GM12875 (cell line): ENCODE measurements around the gene ZNFX1.

Experiments
- H3K4me3 ChIP-seq: one replicate; pipeline ENCODE4 v1.5.1; 2011; ENCODE audit warnings: low read depth, low read length, control low read depth
- TF ChIP-seq, protein P1 (sequence below): IDR thresholded peaks from 2 replicates; pipeline ENCODE4 v1.5.1; 2011; ENCODE audit warnings: low read depth, mild to moderate bottlenecking, control low read depth, inconsistent platforms, low read length, moderate library complexity, borderline replicate concordance; ENCODE audit not compliant: insufficient read depth

Gene ZNFX1

DNA sequence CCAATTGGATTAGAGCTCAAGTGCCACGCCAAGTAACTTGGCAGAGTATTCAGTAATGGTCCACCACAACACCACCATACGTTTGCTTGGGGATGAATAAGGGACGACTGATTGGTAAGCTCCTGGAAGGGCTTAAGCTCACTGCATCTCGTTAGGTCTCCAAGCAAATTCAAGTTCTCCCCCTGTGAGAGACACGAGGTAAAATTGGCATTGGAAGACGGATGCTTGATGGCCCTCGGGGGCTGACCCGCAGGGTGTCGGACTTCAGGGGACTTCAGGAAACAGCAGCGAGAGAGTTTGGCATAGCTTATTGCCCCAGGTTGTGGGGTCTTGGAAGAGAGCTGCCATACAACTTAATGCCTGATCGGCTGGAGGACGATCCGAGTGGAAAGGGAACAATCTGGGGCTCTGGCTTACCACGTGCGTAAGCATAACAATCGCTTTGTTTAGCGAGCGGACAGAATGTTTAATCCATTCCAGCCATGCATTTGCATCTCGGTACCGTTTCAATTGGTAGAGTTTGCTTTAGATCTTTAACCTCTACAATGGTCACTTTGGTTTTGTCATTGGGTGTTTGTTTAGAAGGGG, 4.8 kb upstream of the ZNFX1 start:
- TF ChIP-seq, protein P1, sequence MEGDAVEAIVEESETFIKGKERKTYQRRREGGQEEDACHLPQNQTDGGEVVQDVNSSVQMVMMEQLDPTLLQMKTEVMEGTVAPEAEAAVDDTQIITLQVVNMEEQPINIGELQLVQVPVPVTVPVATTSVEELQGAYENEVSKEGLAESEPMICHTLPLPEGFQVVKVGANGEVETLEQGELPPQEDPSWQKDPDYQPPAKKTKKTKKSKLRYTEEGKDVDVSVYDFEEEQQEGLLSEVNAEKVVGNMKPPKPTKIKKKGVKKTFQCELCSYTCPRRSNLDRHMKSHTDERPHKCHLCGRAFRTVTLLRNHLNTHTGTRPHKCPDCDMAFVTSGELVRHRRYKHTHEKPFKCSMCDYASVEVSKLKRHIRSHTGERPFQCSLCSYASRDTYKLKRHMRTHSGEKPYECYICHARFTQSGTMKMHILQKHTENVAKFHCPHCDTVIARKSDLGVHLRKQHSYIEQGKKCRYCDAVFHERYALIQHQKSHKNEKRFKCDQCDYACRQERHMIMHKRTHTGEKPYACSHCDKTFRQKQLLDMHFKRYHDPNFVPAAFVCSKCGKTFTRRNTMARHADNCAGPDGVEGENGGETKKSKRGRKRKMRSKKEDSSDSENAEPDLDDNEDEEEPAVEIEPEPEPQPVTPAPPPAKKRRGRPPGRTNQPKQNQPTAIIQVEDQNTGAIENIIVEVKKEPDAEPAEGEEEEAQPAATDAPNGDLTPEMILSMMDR, result no peak
- H3K4me3 ChIP-seq, result peak overlapping the region; percentile 60

DNA sequence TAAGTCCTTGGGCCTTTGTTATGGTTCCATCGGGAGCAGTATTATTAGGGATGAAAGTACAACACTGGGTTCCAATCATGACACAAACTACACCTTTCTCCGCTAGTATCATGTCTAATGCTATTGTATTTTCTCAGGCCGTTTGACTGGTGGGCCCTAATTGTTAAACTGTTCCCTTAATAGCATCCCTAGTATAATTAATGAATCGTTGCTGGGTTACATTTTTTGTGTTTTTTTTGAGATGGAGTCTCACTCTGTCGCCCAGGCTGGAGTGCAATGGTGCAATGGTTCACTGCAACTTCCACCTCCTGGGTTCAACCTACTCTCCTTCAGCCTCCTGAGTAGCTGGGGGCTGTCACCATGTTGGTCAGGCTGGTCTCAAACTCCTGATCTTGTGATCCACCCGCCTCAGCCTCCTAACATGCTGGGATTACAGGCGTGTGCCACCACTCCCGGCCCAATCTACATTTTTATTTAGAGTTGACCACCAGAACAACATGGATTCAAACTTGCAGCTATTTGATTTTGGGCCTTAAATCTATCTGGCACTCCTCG, 4.1 kb upstream of the ZNFX1 start:
- H3K4me3 ChIP-seq, result peak overlapping the region; percentile 60
- TF ChIP-seq, protein P1, result no peak

DNA sequence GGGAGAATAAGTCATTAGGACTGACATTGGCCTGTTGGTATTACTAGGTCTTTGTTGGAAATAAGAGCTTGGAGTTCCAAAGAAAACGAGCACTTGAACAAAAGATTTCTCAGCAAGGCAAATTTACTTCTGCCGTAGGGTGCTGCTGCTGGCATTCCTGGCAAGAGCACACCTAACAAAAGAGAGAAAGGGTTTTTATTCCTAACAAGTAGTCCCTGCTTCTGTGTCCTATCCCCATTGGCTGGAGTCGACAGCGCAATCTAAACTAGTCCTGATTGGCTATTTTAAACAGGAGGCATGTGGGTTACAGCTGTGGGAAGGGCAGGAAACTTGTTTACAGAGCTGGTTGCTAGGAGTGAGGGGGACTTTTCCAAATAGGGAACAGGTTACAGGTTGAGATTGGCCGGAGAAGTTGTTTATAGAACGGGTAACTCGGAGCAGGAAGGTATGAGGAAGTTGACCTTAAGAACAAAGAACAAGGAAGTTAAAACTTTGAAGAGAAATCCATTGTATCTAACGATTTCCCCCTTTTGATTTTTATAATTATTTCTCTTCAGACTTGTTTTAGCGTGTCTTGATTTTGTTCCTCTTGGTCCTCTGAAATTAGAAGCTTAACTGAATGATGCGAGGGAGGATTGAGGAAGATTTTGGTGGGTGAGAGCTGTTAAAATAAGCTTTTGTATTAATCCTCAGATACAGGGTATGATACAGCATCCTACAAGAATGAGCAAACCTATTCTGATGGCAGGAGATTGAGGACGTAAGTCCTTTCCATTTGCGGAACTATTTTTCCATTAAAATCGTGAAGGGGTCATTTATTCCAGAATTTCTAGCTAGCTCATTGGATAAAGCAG, 3.4 kb upstream of the ZNFX1 start:
- TF ChIP-seq, protein P1, result no peak
- peak overlapping the region; percentile 60 for H3K4me3 ChIP-seq

DNA sequence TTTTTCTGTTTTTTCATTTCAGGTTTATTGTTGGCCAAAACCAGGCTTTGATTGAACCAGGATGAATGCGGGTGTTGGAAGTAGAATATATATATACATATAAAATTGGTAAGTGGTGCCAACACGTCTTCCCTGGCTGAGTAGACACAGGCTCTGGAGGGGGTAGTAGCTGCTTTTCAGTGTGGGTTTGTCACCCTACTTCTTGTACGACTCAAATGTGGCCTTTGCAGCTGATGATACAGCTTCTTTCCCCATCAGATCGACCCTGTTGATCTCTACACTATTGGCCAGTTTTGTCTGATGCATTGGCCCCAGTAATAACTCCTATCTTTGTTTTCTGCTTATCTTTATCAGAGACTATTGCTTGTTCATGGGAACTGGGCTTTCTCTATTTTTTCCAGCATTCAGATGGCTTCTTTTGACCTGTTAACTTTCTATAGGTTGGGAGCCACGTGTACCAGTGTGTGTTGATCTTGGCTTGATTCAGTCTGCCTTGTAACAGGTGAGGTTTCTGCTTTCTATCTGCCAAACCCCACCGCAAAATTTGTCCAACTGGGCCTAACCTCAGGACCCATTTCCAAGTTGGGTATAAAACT, 2.7 kb upstream of the ZNFX1 start:
- H3K4me3 ChIP-seq, result peak overlapping the region; percentile 60
- TF ChIP-seq, protein P1, result no peak

DNA sequence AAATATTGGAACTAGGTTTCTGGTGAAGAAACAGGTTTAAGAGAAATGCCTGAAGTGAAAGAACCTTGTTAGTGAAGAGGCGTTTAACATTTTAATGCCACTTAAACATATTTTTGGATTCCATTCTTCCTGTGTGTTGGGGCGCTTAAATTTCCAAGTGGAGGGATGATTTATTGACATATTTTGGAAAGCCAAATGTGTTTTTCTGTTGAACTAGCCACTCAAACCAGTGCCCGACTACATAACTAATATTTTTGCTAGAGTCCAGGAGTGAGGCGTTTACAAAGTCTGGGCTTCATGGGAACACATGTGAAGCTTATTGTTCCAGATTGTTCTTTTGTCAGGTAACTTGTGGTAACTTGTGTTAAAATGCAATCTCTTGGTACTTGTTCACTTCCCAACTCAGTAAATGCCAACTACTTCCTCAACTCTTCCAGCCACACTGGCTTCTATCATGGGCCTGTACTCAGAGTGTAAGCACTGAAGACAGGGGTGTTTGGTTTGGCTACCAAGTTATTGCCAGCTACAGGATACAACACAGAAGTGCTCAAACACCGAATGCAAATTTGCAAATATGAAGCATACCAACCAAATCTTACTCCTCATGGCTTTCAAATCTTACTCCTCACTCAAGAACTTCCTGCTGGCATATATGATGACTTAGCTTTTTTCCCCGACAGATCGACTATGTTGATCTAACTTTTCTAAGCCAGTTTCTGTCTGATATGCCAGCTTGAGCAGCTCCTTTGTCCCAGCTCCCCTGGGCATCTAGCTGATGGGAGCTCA, 2.0 kb upstream of the ZNFX1 start:
- peak overlapping the region; percentile 60 for H3K4me3 ChIP-seq
- TF ChIP-seq, protein P1, result no peak

DNA sequence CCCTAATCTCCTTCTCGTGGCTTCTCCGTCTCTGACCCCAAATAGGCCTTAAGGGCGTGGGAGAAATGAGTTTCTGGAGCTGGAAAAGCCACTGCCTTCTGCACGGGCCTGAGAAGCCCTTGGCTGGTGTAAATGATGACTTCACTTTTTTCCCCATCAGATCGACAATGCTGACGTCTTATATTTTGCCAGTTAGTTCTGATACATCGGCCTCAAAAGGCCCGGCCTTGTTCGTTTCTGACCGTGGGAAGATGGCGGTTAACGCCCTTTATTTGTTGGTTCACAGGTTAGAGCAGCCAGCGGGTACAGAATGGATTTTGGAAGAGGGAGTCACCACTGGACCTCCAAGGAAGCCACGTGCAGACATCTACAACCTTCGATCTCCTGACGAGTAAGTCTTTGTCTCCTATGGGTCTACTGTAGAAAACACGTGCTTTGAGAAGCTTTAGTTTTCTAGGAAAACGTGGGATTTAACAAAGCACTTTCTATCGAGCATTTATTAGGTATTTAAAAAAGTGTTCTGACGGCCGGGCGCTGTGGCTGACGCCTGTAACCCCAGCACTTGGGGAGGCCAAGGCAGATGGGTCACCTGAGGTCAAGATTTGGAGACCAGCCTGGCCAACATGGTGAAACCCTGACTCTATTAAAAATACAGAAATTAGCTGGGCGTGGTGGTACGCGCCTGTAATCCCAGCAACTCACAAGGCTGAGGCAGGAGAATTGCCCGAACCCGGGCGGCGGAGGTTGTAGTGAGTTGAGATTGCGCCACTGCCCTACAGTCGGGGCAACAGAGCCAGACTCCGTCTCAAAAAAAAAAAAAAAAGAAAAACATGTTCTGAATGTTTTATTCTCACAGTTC, 1.2 kb upstream of the ZNFX1 start:
- TF ChIP-seq, protein P1, result no peak
- peak overlapping the region; percentile 60 for H3K4me3 ChIP-seq
